ENCODE data around the gene SIMC1.

The SIMC1 gene

DNA sequence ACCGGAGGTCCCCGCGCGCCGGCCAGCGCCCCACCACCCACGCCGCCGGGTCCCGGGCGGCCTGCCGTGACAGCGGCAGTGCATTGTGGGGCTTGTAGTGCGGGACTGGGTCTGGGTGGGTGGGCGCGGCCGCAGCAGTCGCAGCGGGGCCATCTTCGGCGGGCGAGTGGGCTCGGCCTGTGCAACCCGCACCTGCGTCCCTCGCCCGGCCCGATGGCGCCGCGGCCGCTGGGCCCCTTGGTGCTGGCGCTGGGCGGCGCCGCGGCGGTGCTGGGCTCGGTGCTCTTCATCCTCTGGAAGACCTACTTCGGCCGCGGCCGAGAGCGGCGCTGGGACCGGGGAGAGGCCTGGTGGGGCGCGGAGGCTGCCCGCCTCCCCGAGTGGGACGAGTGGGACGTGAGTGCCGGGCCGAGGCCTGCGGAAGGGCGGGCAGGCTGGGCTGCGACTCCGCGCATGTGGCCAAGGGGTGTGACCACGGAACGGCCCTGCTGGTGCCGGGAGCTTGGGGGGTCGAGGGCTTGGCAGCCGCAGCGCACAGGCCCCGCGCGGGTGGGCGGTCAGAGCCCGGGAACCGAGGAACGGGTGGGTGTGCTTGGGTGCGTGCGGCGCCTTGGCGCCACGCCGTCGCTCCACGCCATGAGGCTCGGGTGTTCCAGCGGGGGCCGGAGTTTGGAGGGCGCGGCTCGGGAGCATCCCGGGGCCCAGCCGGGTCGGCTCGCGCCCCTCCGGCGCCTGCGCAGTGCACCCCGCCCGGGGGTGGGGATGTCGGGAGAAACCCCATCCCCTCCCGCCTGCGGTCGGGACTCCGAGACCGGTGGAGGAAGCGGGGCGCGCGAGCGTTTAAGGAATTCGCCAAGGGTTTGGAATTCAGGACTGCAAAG is 127.4 kb downstream of the SIMC1 start, which contains the start of gene ARL10:
Gene ARL10 (plus strand): TSS at position 137 of the 881 bp plus-strand sequence. CDS start 77 bp downstream, at position 214.
- DNase-seq, result peak; percentile 3

- no peak for DNase-seq
Observed at GRCh38 chr5:176366232-176366894, 128.1 kb downstream of the SIMC1 start.

DNA sequence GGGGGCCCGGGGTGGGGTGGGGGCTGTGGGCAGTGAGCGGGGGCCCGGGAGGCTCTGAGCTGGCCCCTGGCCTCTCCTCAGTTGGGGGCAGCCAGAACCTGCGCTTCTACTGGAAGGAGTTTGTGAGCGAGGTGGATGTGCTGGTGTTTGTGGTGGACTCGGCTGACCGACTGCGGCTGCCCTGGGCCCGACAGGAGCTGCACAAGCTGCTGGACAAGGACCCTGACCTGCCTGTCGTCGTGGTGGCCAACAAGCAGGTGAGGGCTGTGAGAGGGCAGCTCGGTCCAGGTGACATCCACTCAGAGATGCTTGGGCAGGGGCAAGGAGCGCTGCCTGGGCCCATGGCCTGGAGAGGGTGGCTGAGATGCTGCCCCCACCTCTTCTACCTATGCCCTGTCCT is 130.5 kb downstream of the SIMC1 start:
- DNase-seq, result no peak

GRCh38 chr5:176369934-176370711 is 131.9 kb downstream of the SIMC1 start:
- DNase-seq, result no peak

DNA sequence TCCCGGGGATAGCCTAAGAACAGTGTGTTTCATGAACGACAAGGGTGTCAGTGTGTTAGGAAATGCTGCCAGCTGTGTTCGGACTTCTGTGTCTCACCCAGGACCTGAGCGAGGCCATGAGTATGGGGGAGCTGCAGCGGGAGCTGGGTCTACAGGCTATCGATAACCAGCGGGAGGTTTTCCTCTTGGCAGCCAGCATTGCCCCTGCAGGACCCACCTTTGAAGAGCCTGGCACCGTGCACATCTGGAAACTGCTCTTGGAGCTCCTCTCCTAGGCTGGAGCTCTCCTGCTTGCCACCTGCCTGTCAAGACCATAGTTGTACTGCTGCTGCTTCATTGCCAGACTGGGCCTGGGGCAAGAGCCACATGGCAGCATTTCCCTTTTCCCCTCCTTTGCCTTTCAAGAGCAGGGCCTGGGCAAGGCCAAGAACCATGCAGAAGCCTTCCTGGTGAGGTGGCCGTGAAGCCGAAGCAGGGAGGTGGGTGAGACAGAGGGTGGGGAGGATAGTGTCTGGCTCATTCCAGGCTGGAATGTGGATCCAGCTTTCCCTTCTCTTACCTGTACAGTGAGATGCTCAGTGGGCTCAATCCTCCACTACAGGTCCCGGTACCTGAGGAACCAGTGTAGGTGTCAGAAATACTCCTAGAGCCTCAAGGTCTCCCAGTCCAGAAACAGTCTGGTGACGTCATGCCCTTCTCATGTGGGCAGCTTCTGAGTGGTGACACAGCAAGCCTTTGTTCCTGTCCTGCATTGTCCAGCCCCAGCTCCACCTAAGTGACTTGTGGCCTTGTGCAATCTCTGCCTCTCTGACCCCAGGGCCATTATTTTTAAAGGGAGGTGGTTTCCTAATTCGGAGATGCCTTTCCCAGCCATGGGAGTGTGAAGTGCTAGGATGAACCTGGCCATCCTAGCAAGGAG is 133.7 kb downstream of the SIMC1 start:
- no peak for DNase-seq

GRCh38 chr5:176373100-176373818 is 135.0 kb downstream of the SIMC1 start:
- DNase-seq, result no peak

DNA sequence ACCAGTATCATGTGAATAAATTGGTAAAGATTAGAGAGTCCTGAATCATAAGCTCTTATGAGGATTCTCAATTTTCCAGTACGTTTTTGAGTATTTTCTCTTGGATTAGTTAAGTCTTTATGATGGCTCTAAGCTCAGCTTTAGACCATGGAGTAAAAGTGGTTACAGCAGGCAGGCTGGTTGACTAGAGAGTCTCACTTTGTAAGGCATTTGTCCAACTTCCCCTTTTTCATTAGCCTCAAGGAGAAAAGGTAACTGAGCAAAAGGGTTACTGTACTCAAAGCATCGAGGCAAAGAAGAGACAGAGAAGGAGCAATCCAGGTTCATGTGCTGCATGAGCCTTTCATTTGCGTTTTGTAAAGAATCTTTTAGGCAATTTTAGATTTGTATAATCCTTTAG is 141.7 kb downstream of the SIMC1 start:
- no peak for DNase-seq

GRCh38 chr5:176381423-176381822 is 143.2 kb downstream of the SIMC1 start:
- DNase-seq, result no peak

- no peak for DNase-seq
Observed at GRCh38 chr5:176381979-176382378, 143.8 kb downstream of the SIMC1 start.

DNA sequence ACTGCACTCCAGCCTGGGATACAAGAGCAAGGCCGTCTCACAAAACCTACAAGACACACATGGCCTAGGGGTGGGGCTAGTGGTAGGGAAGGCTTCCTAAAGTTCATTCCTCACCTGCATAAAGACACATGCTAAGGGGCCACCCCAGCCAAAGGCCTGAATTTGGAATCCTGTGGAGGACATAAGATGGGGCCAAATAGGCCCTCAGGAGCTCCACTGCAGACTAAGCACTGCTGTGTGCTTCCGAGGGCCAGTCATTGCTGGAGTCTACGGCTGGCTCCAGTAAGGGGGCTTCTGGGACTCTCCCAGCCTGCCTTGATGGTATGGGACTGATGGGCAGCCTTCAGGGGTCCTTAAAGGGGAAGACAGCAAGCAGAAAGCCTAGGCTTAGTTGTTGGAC is 144.5 kb downstream of the SIMC1 start:
- no peak for DNase-seq

DNA sequence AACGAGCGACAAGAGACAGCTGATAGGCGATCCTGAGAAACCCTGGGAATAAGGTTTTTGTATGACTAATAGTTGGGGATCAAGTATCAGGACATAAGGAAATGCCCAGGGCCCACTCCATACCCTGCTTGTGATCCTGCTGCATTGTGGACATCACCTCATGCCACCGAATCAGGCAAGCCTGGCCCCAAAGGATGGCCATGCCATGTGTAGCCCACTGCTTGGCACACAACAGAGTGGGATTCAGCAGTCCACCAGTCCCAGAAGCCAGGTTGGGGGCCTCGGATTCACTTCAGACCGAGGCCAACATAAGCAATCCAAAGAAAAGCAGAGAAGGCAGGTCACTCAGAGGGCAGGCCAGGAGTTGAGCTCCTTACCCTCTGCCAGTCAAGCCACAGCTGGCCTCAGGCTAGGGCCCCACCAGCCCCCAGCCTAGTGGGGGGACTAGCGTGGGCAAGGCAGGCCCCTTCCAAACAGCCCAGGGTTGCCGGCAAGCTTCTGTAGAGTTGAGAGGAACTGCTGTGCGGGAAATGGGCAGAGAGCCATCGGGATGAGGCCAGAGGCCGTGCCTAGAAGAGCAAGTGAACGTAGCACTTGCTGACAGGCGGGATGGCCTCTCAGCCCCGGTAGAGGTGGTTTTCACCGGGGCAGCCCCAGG is 145.2 kb downstream of the SIMC1 start:
- no peak for DNase-seq

DNA sequence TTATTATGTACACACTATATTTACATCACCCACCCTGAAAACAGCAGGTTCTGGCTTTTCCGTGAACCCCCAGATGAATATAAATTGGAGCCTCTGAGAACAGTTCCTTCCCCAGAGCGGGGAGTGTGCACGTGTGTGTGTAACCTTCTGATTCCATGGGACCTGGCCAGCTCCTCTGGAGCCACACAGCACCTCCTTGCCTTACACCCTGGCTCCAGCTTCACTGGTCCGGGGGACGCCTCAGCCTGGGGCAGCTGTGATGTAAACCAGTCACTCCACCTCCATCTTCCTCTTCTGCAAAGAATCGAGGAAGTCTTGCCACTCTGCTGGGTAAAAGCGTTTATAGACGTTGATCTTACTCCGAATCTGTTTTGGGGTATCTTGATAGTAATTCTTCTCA is 145.7 kb downstream of the SIMC1 start:
- no peak for DNase-seq

DNA sequence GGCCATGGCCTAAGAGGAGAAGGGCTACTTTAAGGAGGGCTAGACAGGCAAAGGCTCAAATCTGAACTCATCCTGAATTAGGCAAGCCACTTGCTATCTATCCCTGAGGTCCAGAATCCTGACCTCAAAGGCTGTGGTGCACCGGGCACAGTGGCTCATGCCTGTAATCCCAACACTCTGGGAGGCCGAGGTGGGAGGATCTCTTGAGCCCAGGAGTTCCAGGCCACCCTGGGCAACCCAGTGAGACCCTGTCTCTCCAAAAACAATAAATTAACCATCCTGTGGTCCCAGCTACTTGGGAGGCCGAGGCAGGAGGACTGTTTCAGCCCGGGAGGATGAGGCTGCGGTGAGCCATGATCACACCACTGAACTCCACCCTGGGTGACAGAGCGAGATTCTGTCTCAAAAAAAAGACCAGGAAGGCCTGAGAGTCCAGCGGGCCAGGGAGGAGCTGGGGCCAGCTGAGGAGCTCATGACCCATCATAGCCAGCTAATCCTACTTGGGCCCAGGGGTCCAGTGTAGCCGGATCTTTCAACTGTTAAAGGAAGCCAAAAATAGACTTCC is 146.2 kb downstream of the SIMC1 start:
- DNase-seq, result no peak

DNA sequence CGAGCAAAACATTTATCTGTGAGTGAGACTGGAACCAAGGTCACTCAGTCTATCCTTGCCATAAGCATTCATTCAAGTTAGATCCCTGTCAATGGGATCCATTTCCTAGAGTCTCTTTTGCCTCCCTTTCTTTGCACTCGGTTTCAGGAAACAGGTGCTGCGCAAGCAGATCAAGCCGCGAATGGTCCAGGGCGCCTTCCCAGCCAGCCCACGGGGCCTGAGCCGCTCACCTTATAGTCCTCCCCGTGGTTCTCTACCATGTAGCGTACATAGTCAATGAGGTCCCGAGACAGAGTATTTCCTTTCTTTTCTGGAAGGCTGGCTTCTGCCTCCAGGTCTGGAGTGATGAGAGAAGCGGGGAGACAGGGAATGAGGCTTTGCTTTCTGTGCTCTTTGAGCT is 146.8 kb downstream of the SIMC1 start:
- no peak for DNase-seq

DNA sequence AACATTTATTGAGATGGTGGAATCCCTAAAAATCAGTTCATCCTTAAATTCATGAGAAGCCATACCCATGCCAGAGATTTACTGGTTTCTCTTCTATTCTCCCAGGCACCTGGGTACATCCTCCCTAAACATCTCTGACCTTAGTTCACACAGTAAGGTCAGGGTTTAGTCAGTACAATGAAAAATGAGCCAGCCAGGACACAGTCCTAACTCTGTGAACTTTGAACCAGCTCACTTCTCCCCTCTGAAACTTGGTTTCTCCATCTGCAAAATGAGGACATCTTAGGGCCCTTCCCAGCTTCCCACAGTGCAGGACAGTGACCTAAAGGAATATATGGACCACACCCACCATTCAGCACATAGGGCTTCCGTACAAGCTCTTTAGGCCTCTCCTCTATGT is 148.3 kb downstream of the SIMC1 start:
- DNase-seq, result no peak

DNA sequence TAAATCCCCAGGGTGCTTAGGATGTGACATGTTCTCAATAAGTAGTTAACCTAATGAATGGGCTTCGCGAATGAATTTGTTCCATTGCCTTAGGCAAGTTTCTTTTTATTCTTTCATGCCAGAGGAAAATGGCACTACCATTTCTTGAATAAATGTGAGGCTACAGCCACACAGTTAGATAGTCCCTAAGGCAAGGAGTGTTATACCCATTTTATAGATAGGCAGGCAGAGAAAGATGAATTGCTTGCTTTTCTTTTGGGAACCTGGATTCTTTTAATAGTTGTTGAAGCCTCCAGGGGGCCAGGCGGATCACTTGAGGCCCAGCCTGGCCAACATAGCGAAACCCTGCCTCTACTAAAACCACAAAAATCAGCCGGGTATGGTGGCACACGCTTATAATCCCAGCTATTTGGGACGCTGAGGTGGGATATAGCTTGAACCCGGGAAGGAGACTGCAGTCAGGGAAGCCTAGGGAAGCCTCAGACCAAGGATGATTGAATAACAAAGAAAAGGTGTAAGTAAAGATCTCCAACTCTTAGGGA is 149.2 kb downstream of the SIMC1 start:
- DNase-seq, result no peak

- no peak for DNase-seq
Observed at GRCh38 chr5:176388003-176388443, 149.8 kb downstream of the SIMC1 start.

- DNase-seq, result peak; percentile 92
Observed at GRCh38 chr5:176388444-176389134, 150.4 kb downstream of the SIMC1 start, which contains the start of the genes HIGD2A and NOP16. TSS of gene HIGD2A (plus strand) at chr5:176388751. CDS start at chr5:176388820, 69 bp downstream. TSS of gene NOP16 (minus strand) at chr5:176388598. CDS start at chr5:176388539, 59 bp downstream.
